NOMO-1 treated with DMSO at 0.1 percent for 48 hours (cell line): ENCODE measurements around the gene RPL23.

Experiments
- DNase-seq: peaks from one replicate; lab custom pipeline; 2025; ENCODE audit not compliant: unreplicated experiment; lab: John Stamatoyannopoulos, UW

Gene RPL23

GRCh38 chr17:38853292-38854219 is at the start of gene RPL23:
RPL23 (minus strand) TSS chr17:38853721; CDS start chr17:38853710, 11 bp downstream.
- DNase-seq: peak; percentile 98

DNA sequence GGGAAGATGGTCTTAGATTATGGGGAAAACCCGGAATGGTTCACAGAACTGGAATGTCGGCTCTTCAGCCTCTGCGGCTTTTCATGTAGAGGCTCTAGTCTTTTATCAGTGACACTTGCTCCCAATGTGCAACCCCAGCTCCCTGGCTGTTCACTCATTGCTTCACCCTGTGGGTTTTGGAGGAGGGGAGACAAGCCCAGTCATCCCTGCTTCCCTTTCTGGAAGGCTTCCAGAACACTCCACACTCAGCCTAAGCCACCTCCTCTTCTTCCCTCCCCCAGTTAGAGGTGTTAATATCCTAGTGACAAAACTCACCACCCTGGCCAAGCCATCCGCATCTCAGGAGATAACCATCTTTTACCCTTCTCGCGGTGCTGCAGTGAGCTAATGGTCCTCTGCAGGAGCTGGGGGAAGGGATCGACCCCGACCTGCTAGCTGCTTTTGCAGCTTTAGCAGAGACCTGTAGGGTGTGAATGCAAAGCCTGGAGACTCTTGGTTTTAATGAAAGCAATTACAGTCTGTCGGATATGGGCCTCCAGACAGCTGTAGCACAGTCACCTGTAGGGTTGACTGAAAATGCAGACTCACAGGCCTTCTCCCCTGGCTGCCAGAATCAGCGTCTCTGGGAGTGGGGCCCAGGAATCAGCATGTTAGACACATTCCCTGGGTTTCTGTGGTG is 47.6 kb upstream of the RPL23 start:
- DNase-seq: peak; percentile 60

DNA sequence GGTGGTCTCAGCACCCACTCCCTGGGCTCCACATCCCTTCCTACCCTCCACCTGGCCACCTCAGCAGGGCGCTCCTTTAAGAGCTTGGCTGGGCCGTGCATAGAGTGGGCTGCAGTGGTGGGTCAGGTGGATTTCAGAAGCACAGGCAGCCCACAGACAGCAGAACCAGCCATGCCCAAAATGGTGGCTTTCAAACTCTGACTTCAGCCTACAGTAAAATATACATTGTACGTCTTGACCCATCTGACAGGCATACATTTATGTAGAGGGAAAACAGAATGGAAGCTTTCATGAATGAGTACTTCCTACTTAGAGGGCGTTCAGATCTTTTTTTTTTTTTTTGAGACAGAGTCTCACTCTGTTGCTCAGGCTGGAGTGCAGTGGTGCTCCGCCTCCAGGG is 45.9 kb upstream of the RPL23 start:
- no peak for DNase-seq

- DNase-seq: peak; percentile 9
Observed at GRCh38 chr17:38898812-38899348, 45.4 kb upstream of the RPL23 start.

DNA sequence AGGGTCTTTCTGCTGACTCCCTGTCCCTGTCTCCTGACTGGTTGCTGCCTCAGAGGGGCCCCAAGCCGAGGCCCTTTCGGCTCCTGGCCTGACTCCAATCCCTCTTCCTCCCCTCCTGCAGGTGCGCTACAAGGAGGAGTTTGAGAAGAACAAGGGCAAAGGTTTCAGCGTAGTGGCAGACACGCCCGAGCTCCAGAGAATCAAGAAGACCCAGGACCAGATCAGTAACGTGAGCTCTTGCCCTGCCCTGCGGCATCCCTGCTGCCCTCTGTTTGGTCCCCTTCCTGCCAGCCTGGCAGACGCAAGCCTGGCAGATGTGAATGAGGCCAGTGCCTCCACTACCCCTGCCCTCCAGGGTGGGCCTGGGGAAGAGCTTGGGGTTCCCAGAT is 44.8 kb upstream of the RPL23 start:
- no peak for DNase-seq

DNA sequence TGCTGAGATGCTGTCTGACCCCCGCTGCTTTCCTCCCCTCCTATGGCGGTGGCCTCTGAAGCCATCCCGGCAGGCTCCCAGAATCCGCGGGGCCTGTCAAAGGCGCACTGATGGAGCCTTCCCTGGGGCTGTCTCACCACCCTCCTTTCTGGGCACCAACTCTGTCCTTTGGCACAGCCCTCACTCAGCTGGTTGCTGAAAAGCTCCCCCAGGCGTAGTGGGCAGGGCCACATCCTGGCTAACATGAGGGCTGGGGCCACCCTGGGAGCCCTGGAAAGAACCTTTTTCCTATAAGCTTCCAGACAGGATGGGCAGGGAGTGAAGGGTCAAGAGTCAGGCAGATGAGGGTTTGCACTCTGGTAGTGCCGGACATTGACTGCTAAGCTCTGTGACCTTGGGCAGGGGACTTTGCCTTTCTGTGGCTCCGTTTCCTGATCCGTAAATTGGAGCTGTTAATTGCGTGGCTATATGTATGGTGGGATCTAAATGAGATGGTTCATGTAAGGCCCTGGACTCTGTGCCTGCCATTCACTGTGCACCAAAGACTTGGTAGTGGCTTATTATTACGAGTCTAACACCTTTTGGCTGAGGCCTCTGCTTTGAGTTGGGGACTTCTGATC is 44.3 kb upstream of the RPL23 start:
- DNase-seq: no peak

DNA sequence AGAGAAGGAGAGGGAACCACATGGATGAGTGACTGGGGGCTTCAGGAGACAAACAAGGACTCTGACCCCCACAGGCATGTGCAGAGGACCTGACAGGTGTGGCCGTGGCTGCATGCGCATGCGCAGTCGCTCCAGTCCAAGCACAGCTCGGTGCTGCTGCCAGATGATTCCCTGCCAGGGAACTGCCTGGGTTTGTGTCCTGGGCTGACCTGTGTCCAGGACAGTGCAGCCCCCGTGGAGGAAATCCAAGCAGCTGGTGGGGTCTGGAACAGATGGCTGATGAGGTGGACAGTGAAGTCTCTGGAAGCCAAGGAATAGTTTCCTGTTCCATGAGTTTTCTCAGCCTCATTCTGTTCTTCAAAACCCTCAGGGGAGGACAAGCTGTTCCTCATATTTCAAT is 43.7 kb upstream of the RPL23 start:
- no peak for DNase-seq

DNA sequence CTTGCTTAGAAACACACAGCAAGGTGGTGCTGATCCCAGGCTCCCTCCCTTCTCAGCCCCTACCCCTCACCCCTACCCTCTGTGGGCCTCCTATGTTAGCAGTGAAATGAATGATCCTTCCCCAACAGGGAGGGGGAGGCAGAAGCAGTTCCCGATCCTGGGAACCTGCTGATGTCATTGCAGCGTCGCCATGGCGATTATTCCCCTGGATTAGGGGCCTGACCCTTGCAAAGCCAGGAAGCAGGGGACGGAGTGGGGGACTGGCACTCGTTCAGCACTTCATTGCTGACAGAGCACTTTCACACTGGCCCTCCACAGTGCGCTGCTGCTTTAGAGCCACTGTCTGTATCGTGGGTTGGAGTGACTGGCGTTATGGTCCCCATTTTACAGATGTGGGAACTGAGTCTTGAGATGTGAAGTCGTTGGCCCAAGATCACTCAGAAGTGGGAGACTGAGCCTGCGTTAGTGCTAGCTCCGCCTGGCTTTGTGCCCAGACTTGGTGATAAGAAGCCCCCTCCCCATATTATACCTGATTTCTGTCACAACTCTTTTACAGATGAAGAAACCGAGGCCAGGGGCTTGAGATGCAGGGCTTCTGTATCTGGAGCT is 42.9 kb upstream of the RPL23 start:
- no peak for DNase-seq

- no peak for DNase-seq
Observed at GRCh38 chr17:38894276-38894675, 40.8 kb upstream of the RPL23 start.

- no peak for DNase-seq
Observed at GRCh38 chr17:38893607-38894006, 40.1 kb upstream of the RPL23 start.

DNA sequence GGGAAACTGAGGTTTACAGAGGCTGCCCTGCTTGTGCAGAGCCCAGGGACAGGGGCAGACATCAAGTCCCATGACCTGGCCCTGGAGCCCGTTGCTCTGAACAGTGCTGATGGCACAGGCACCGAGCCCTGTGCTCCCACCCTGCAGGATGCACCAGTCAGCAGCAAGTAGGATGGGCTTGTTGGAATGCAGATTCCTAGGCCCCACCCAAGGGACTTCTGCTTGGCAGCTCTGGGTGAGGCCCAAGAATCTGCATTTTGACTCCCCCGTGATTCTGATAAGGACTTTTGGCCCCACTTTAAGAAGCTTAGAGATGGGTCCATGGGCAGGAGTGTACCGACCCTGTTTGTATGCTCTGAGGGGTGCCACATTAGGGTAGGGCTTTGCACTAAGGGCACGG is 39.6 kb upstream of the RPL23 start:
- no peak for DNase-seq

DNA sequence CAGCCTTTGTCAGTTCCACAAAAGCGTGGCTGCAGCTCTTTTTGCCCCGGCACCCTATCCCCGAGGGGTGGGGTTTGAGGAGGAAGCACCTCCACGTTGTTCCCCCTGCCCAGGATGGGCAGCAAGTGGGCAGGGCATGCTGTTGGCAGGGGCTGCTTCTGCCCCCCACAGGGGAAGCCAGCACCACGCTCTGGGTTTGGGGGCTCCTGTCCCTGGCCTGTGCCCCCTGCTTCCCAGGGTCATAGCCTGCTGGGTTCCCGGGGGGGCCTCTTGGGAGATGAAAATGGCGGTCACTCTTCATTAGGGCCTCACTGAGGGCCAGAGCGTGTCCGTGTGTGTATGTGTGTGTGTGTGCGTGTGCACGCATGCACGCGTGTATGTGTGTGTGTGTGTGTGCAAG is 39.1 kb upstream of the RPL23 start:
- no peak for DNase-seq

DNA sequence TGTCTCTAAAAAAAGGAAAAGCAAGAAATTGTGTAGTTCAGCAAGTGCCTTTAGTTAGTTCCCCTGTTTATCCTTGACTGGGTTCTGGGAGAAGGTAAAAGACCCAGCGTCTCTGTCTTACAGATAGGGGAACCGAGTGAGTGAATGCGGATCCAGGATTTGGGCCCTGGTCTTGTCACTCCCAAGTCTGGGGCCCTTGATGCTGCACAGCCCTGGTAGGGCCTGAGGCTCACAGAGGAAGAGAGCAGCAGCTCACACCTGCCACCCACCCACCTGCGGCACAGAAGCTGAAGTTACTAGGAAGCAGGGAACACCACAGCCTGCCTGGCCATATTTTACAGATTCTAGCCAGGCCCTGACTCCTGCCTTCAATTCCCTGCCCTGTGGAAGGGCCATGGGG is 38.6 kb upstream of the RPL23 start:
- DNase-seq: no peak

DNA sequence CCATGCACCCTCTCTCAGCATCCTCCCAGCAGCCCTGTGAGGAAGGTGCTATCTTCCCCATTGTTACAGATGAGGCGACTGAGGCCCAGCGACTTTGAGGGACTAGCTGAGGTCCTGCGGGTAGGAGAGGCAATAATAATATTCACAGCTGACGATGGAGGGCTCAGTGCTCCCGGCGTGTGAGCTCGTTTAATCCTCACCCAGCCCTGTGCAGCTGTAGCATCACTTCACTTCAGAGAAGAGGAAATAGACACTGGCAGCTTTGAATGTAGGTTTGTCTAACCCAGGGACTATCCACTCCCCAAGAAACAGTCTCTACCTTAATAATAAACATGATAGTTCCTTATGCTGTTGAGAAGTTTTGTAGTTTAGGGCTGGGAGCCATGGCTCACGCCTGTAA is 37.9 kb upstream of the RPL23 start:
- no peak for DNase-seq

DNA sequence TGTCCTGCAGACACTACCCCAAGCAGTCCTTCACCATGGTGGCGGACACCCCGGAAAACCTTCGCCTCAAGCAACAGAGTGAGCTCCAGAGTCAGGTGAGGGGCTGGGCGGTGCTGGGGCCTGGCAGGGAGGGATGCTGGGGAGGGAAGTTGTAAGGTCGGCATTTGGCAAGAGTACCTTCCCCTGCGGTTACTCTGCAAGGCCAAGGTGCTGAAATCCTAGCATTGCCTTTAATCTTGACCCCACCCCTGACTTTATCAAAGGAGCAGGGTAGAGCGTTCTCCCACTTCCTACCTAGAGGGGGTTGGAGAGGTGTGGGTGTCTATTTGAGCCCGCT is 36.9 kb upstream of the RPL23 start:
- DNase-seq: no peak

DNA sequence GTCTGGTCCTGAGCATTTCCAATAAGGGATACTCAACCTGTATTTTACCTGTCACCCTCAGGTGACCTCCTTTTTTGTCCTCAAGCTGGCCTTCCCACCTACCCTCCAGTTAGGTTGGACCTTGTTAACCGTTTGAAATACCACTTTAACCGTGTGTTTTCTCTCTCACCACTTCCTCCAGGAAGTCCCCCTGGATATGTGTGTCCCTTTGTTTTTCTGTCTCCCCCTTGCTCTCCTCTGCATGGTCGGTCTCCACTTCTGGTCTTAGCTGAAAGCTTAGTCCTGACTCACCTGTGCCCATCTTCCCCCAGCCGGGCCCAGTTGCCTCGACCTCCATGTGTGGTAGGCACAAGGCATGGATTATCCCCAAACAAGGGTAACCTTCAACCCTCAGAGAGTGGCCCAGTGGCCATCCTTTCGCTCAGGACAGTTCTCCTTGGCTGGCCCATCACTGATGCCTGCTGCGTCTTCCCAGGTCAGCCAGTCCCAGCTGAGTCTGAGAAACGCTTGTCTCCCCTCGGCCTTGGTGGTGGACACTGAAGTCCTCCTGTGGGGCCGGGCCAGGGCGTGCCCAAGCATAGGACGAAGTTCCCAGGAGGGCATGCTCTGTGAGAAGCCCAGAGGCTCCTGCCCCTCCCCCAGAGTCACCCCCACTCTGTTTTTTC is 36.4 kb upstream of the RPL23 start:
- no peak for DNase-seq

DNA sequence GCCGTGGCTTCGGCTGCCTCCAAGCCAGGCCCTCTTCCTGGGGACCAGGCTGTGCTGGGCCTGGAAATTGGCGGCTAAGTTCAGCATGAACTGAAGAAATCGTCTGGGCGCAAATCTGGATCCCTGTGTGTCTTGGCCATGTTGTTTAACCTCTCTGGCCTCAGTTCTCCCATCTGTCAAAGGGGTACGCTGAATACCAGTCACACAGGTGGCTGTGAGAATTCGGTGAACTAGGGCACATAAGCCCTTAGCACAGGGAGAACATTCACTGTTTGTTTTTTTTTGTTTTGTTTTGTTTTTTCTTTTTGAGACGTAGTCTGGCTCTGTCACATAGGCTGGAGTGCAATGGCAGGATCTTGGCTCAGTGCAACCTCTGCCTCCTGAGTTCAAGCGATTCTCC is 35.3 kb upstream of the RPL23 start:
- no peak for DNase-seq

GRCh38 chr17:38886643-38887010 is 33.1 kb upstream of the RPL23 start:
- DNase-seq: no peak

DNA sequence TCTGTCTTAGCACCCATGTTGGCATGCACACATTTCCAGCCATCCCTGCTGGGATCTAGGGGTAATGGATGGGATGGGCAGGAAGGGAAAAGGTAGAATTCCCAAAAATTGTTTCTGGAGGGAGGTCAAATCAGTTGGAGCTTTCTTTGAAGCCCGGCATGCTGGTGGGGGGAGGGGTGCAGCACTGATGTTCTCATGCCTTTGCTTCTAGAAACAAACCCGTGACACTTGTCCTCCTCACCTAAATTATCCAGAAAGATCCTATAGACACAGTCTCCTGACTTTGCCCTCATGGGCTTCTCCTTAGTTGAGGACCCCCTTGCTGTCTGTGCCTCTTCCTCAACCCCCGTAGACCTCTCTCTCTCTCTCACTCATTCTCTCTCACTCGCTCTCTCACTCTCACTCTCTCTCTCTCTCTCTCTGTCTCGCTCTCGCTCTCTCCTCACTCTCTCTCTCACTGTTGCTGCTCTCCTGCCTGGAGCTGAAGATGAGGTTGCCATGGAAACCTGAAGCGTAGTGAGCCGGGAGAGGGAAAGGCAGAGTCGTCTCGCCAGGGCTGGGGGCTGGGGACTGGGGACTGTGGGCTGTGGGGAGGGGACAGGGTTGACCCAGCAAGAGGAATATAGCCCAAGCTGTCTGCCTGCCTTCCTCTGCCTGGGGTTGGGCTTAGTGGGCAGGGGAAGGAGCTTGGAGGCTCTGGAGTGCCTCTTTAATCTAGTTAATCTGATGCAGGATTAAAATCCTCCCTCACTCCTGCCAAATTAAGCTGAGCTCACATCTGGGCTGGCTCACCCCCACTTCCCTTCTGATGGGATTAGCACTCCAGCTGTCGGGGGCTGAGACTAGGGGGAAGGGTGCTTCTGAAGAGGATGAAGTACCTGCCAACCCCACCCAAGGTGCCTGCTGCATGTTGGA is 32.5 kb upstream of the RPL23 start:
- no peak for DNase-seq
